ES-I3 (cell line): ENCODE measurements around the gene LAMTOR3.
"Not testable (repeated sequence)": the region's sequence is repeated elsewhere in the genome, so short reads cannot be mapped to it uniquely, and the experiment has no call there.

ENCODE experiments used
- H3K36me3 ChIP-seq: 2 replicates; pipeline ENCODE4 v1.6.1; 2013; ENCODE audit warnings: mild to moderate bottlenecking, low read length, control low read depth, moderate library complexity; ENCODE audit not compliant: insufficient read depth
- H3K4me1 ChIP-seq: 2 replicates; pipeline ENCODE4 v1.6.1; 2013; ENCODE audit warnings: mild to moderate bottlenecking, control low read depth, low read length; ENCODE audit not compliant: insufficient read depth
- H3K9ac ChIP-seq: 2 replicates; pipeline ENCODE4 v1.6.1; 2013; ENCODE audit warnings: low read depth, mild to moderate bottlenecking, low read length, moderate library complexity
- H3K9me3 ChIP-seq: 2 replicates; pipeline ENCODE4 v1.6.1; 2013; ENCODE audit warnings: mild to moderate bottlenecking, low read length, moderate library complexity; ENCODE audit not compliant: control insufficient read depth, insufficient read depth

LAMTOR3 gene

DNA sequence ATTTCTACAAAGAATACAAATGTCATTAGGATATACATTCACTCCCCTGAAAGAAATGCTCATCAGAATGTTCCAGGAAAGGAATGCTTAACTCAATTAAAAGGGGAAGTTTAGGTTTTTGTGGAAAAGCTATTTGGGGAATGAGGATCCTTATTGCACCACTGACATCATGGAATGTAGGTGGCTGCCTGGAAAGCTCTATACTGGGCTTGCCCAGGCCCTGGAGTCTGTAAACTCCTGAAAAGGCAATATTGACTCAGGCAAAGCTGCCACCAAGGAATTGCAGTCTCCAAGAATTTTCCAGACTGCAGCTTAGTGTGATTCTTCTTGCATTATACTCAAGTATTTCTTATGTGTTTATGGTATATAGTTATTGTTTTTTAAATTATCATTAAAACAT is 61.9 kb downstream of the LAMTOR3 start:
- no peaks in the 10 kb centered on the region for H3K4me1 ChIP-seq
- H3K9ac ChIP-seq = no peak overlapping the region
- H3K9me3 ChIP-seq = no peaks in the 10 kb centered on the region
- no peaks in the 10 kb centered on the region for H3K36me3 ChIP-seq

DNA sequence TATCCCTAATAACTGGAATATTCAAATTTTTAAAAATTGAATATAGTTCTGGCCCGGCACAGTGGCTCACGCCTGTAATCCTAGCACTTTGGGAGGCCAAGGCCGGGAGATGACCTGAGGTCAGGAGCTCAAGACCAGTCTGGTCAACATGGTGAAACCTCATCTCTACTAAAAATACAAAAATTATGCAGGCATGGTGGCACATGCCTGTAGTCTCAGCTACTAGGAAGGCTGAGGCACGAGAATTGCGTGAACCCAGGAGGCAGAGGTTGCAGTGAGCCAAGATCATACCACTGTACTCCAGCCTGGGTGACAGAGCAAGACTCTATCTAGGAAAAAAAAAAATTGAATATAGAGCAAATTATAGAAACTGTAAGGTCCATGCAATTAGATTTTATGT is 64.2 kb downstream of the LAMTOR3 start:
- not testable (repeated sequence) for H3K9ac ChIP-seq, H3K36me3 ChIP-seq, H3K4me1 ChIP-seq, H3K9me3 ChIP-seq

DNA sequence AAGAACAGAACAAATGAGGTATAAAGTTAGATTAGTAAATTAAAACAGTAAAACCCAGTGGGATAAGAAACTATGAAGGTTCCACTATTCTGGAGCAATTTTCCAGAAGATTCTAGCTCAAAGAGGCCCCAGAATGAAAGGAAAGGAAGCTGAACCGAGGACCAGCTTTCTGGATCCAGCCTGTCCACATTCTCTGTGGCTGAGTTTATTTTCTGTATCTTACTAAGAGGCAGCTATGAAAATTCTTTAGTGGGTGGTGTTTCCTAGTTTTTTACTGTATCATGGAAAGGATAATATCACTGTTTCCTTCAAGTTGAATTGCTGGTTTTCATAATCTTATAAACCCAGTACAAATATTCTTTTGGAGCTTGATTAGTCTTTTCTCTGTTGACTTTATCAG is 65.8 kb downstream of the LAMTOR3 start:
- H3K9me3 ChIP-seq = no peaks in the 10 kb centered on the region
- no peaks in the 10 kb centered on the region for H3K4me1 ChIP-seq
- no peak overlapping the region for H3K9ac ChIP-seq
- H3K36me3 ChIP-seq = no peaks in the 10 kb centered on the region
